Suppressor macrophage treated with lipopolysaccharide for 1 hour (primary cell): ENCODE results near the gene RTN4R.
"Not testable (repeated sequence)": the region's sequence is repeated elsewhere in the genome, so short reads cannot be mapped to it uniquely, and the experiment has no call there.

Source experiments
- DNase-seq, 3 donors: peaks; one replicate each; pipeline ENCODE4 v3.0.0-alpha.2; 2020 to 2022

RTN4R gene

DNA sequence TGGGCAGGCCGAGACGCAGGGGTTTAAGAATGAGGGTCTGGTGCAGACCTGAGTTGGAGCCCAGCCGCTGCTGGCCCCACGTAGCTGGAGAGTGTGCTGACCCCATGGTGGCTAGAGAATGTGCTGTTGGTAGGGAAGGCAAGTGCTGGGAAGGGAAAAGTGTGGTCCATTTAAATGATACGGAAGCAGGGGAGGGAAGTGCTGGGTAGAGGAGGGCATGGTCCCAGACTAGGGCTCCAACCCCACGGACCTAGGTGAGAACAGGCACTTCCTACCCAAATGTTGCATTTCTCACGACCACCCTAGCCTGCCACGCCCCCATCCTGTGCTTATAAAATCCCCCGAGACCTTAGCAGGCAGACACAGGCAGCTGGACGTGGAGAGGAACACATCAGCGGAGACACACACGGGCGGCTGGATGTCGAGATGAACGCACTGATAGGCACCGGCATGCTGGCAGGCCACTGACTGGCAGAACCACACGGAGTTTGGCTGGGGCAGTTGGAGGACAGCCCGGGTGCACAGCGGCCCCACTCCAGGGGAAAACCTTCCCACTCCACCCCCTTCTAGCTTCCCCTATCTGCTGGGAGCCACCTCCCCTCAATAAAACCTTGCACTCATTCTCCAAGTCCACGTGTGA, 18.8 kb upstream of the RTN4R start:
- DNase-seq = not testable (repeated sequence)

DNA sequence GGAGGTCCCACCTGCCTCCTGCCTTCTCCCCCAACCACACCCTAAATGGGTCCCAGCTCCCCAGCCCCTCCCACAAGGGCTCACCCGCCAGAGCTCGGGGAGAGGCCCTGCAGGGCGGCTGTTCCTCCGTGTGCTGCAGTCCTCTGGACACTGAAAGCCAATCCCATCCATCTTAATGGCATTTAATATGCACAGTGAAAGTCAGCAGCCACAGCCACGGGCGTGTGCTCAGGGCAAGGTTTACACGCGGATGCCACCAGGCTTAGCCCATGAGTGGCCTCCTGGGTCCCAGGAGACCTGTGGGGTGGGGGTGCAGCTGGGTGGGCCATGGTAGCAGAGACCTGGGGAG, 18.2 kb upstream of the RTN4R start:
- DNase-seq = not testable (repeated sequence)

DNA sequence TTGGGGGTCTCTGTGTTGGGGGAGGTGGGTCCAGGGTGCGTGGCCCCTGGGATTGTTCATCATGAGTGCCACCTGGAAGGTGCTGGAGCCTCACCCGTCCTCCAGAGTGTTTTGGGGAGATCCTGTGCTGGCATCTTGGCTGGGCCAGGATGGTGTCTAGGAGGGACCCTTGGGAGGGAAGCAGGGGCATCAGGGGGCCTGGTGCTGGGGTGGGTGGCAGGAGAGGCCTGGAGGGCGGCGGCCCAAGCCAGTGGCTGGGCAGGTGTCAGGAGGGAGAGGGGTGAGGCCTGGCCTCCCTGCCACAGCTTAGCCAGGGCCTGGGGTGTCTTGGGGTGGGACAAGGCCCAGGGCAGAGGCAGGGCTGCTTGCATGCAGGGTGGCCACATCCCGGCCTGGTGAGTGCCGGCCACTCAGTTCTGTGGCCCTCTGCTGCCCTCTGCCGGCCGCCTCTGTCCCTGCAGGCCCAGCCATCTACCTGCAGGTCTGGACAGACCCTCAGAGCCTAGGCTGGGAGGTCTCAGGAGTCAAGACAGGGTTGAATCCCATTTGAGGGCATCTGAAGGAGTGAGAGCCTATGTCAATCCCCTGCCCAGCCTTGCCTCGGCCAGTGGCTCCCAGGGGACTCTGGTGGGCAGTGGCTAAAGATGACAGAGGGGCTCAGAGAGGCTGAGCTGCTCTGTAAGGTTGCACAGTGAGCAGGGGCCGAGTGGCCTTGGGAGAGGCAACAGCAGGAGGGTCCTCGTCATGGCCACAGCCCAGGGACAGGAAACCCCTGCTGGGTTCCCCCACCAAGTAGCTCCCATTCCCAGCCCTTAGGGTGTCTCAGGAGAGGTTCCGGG, 17.6 kb upstream of the RTN4R start:
- DNase-seq = peak; percentile 66 to 79 (median 74)

DNA sequence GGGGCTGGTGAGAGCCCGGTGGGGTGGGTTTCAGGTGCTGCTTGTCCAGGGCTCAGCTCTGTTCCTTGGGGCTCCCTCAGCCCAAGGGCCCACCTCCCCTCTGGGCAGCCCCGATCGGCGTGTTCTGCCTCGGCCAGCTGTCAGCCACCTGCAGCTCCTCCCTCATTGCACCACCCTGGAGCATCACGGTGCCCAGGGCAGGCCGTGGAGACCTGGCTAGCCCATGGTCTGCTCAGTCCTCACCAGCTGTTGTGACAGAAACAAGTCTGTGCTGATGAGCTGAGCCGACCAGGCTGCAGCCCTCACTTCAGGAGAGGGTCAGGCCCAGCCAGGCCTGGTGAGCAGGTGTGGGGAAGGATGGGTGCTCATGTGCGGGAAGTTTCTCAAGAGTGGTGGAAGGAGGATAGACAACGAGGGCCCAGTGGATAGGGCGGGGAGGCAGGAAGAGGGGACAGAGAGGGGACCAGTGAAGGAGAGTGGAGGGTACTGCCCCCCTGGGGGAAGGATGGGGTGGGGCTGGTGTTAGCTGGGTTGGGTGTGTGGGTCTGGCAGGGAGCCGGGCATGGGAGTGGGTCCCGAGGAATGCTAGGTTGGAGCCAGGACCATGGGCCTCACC, 16.5 kb upstream of the RTN4R start:
- no peak for DNase-seq

DNA sequence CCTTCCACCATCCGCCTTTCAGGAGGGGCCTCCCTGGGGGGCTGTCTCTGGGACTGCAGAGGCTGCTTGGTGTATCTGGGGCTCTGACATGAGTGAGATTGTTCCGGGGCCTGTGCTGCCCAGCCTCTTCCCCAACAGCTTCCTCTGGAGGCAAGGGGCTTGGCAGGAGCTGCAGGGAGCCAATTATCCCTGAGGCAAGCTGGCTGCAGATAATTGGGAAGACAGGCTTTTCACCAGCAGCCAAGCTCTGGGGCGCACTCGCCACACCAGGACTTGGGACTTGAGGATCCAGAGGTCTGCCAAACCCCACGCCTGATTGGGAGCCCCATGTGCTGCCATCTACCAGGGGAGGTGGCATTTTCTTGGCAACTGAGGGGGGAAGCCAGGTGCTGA, 15.6 kb upstream of the RTN4R start:
- no peak for DNase-seq

DNA sequence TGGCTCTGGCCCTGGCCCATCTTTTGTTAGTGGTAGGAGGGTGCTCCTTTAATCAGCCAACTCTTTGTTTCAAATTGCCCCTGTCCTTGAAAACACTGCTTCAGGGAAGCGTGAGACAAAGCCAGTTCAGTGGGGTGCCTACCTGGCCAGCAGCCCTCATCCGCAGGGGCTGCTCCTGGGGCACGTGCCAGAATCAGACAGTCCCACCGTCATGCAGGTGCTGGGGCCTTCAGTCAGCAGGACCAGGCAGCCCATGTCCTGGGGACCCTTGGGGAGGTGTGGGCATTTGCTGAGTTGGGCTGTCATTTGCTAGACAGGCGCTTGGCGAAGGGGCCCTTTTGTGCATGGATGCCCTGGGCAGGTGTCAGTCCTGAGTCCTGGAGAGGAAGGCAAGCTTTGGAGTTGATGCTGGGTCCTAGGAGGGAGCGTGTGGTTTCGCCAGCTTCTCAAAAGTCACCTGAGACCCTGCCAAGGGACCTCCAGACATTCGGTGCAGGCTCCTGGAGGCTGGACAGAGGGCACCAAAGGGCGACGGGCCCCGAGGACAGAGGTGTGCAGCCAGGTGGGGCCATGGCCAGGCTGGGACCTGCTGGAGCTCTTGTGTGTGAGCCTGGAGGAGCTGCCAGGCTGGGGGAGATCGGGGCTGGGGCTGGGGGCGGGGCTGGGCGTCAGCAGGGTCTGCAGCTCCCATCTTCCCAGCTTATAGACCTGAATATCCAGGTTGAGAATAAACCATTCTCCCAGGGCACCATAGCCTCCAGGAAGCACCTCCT, 15.0 kb upstream of the RTN4R start:
- DNase-seq = no peak

DNA sequence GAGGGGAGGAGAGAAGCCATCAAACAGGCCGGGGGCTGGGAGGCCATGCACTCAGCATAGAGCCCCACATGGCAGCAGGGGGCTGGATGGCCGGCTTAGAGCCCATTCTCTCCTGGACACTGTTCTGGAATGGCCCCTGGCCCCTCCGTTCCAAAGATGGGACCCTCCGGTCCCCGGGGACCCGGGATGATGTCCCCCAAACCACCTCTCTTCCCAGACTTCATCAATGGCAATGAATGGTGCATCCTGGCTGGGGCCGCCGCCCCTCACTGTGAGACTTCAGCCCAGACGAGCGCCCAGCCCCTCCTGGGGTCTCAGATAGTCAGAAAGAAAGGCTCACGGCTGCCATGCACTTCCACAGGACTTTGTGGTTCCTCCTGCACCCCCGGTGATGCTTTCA, 13.8 kb upstream of the RTN4R start:
- DNase-seq = no peak

DNA sequence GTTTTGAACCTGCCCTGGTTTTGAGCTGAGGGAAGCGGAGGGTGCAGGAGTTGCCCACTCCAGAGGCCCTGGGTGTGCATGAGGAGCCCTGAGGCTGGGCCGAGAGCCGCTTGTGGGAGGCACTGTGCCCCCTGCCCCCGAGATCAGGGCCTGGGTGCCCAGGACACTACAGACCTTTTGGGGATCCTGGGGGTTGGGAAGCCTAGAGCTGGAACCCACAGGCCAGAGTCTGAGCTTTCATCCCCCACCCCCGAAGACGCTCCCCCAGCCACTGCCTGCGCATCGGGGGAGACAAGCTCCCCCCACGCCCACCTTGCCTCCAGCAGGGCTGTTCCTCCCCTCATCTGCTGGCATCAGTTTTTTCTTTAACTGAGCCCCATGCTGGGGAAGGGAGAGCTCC, 13.4 kb upstream of the RTN4R start:
- DNase-seq = not testable (repeated sequence)

DNA sequence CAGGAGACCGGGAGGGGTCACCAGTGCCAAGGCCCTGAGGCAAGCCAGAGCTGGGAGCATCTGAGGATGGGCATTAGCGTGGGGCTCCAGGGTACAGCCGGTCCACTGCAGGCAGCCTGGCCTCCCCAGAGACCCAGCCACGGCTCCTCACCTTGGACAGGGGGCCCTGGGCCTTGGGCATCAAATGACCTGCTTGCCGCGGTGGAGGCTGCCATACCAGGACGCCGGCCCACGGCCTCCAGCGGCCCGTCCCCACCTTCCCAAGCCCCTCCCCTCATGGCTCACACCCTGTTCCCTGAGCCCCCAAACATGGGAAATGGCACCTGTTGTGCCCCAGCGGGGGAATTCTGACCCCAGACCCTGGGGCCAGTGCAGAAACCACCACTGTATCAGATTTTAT, 12.7 kb upstream of the RTN4R start:
- no peak for DNase-seq

DNA sequence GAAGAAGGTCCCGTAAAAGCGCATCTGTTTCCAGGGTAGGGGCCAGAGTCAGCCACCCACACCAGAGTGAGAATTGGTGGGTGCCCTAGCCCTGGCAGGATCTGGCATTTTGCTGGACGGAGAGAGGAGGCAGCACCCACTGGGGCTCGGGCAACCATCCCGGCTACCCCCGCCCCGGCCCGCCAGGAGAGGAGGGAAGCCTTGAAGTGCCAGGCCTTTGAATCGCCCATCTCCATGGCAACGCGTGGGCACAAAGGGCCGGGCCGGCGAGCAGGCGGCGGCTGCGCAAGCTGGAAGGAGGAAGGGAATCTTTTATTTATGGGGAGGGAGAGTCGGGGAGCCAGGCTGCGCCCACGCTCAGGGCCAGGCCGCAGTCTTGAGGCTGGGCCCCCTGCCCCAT, 12.0 kb upstream of the RTN4R start:
- not testable (repeated sequence) for DNase-seq

DNA sequence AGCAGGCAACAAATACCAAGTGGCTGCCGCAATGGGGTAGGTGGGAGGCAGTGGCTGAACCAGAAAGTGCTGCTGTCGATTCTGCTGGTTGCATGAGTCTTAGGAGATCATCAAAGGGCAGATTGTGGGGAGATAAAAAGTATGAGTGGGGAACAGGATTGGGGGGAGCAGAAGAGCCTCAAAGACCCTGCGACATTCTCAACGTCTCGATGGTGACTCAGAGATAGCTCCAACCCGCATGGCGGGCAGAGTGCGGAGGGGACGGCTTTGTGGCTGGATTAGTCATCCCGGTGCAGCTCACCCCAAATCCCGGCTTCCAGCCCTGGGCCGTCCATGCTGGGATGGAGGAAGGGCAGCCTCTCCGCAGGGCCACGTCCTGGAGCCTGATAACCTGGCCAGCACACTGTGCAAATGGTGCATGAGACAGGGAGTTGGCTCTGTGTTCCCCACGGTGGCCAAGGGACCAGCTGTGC, 11.6 kb upstream of the RTN4R start:
- no peak for DNase-seq

DNA sequence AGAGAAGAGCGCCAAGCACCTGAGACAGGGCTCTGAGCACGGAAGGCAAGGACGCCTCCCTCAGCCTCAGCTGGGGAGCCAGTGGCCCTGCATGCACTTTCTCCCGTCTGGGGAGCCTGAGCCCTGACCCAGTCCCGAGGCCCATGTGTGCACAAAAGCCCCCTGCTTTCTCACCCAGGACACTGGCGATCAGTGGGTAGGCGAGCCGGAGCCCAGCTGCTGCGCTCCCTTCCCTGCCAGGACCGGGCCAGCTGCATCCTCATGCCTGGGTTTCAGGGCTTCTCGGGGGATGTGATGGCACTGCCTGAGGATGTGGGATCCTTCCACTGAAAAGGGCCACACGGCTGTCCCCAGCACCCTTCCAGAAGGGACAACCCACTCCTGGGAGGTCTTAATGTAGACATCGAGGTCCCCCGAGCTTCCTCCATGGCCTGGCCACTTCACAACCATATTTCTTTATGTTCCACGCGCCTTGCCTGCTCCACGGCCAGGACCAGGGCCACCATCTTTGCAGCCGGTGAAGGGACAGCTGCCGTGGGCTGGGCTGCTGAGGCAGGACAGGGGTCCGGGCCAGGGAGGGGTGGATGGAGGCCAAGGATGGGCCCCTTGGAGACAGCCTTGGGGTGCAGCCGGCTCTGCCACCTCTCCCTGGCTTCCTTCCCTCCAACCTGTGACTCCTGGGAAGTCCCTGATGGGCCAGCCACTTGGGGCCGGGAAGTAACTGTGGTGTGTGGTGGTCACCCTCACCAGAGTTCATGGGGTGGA, 10.8 kb upstream of the RTN4R start:
- DNase-seq = not testable (repeated sequence)

DNA sequence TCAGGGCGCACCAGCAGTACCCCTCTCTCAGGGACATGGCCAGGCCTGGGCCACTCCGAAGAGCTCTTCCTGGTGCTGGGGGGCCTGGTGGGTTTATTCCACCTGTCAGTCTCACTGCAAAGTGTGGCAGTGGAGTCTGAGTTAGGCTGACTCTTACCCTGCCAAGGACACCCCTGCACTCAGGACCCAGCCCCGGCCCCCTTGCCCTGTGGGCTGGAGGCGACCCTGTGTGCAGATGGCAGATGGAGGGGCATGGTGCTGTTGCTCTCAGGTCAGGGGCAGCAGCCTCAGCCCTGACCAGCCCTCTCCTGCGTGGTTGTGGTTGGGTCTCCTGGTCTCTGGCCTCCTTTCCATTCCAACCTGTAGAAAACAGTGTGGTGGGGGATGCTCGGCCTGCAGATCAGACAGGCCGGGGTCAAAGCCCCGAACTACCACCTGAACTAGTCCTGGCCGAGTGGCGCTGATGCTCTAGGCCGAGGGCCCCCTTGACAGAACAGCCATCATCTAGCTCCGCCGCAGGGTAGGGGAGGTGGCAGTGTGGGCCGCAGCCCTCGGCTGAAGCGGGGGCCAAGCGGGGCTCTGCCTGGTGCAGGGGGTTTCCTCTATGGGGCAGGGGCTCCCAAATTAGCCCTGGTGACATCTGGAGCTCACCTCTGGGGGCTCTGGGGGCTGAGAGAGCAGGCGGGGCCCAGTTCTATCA, 10.0 kb upstream of the RTN4R start:
- DNase-seq = not testable (repeated sequence)

DNA sequence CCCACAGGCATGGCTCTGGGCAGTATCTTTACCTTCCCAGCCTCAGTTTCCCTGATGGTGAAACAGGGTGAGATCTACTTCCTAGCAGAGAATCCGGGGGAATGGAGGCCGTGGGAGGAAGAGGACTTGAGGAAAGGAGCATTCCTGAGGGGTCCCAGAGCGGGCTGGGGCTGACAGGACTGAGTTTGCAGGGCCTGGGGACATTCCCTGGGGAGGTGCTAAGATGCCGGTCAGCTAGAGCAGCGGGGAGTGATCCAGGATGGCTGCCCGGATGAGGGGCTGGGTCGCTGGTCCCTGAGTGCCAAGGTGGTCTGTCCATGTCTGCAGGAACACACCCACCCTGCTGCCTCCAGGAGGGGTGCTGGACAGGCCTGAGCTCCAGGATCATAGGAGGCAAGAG, 8.3 kb upstream of the RTN4R start:
- no peak for DNase-seq

DNA sequence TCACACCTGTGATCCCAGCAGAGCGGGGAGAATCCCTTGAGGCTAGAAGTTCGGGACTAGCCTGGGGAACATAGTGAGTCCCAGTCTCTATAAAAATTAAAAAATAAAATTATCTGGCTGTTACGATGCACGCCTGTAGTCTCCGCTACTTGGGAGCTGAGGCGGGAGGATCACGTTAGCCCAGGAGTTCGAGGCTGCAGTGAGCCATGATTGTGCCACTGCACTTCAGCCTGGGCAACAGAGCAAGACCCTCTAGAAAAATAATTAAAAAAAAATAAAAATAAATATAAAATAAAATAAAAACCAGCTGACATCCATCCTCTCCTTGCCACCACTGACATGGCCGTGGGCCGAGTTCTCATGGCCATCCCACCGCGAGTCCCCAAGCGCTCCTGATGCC, 7.7 kb upstream of the RTN4R start:
- DNase-seq = no peak

DNA sequence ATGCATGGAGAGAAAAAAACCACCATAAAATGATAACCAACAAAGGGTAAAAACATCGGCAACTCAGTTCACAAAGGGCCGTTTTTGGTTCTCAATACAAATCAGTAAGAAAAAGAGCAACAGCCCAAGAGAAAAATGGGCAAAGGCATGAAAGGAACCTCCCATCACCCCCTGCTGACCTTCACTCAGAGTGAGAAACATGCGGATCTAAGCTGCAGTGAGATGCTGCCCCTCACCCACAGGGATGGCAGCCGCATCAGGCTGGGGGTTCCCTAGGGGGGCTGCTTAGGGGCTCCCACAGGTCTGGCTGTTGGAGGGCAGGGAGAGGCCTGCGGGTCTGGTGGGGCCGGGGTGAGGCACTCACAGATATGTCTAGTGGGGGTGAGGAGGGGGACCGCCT, 7.2 kb upstream of the RTN4R start:
- DNase-seq = not testable (repeated sequence)

DNA sequence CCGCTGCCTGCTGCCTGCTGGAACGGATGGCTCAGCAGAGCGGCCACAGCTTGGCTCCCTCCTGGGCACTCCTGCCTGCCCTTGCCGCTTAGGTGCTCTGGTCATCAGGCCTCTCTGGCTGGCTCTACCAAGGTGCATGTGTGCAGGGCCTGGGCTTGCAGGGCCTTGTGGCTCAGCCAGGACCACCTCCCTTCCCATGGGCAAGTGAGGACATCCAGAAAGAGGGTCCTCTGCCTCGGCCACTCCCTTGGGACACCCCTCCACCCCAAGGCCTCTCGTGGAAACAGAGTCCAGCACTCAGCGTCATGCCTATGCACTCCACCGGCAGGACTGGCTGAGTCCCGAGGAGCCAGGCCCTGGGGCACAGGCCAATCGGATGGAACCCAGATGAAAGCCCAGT, 6.3 kb upstream of the RTN4R start:
- not testable (repeated sequence) for DNase-seq

DNA sequence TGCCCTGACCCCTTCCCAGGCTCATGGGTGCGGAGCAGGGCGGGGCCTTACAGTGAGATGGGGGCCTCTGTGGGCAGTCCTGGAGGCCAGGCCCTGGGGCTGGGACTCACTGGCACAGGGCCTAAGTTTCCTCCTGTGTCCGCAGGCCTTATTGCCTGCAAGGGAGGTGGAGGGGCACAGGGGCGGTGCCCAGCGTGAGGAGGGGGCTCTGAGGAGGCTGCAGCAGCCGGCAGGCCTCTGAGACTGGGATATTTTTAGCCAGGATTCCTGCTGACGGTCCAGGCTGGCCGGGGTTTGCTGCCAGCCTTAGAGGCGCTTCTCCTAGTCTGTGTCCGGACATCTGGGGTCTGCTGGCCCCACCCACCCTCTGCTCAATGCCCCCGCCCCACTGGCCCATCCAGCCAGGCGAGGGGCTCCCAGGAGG, 5.7 kb upstream of the RTN4R start:
- no peak for DNase-seq

DNA sequence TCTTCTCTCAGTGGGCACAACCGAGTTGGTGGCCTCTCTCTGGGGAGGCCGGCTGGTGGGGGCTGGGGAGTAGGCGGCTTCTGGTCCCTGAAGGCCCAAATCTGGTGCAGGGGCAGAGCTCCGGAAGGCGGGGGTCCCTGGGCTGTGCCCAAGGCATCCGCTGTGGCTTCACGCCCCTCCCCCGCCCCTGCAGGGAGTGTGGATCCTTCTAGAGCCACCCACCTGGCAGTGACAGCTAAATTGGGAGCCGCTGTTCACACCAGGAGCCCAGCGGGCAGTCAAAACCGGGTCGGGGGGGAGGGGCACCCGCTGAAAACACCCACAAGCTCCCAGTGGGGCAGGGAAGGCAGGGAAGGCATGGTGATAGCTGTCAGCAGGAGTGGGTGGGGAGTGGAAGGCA, 4.6 kb upstream of the RTN4R start:
- no peak for DNase-seq

DNA sequence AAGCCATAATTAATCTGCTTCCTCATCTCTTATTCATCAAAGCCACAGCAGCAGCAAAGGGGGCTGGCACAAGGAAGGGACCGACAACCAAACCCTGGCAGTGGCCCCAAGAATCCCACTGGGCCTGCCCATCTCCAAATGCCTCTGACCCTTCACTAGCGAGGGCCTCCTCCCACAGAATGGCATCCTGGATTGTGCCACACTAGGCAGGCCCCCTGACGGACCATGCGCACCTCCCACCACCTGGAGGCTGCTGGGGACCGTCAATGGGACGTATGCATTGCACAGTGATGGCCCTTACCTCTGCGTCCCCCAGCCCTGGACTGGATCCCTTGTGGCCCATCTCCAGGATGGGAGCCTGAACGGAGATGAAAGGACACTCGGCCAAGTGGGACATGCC, 4.1 kb upstream of the RTN4R start:
- DNase-seq = no peak

DNA sequence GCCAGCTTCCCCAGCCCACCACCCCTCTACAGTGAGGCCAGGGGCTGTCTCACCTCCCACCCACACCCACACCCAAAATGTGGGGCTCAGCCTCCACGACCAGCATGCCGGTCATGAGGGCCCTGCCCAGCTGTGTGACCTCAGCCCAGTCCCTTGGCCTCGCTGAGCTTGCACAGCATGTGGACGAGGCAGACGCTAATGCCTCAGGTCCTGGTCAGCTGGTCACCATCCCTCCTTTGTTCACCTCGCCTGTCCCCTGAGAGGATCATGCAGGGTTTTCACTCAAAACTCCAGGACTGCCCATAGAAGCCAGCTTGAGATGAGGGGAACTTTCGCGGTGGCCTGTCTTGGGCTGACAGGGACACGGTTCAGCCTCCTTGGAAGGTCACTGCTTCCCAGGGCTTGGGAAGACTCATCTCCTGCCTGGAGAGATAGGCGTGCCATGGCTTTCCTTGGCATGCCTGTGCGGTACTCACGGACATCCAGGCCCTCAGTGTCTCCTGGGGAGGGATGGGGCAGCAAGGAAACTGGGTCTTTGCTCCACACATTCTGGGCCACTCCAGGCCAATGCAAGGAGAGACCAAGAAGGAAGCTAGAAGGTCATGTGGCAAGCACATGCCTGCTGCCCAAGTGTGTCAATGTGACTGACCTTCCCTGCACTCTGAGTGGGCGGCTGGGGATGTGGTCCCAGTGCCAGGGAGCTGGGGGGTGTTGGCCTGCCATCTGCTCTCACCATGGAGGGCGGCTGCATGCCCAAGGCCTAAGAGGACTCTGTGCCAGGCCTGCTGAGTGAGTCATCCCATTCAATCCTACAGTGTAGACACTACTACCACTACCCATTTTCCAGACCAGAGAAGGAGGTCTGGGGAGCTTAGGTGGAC, 3.2 kb upstream of the RTN4R start:
- peak; percentile 49 to 67 (median 55) for DNase-seq
